GM21526 (cell line): ENCODE measurements around the gene COL23A1.

Source experiments
- ATAC-seq: cut with Tn5 transposase; IDR thresholded peaks from one replicate; pipeline ENCODE4 v1.9.1; 2021; ENCODE audit warnings: moderate library complexity; ENCODE audit not compliant: unreplicated experiment, low FRiP score

COL23A1 gene

GRCh38 chr5:178590141-178590923 is at the start of gene COL23A1:
TSS of gene COL23A1 (minus strand) at chr5:178590393.
- ATAC-seq = no peak

- no peak for ATAC-seq
Measured at GRCh38 chr5:178637356-178638074, 47.3 kb upstream of the COL23A1 start.

- no peak for ATAC-seq
Measured at GRCh38 chr5:178632285-178632684, 42.1 kb upstream of the COL23A1 start.

DNA sequence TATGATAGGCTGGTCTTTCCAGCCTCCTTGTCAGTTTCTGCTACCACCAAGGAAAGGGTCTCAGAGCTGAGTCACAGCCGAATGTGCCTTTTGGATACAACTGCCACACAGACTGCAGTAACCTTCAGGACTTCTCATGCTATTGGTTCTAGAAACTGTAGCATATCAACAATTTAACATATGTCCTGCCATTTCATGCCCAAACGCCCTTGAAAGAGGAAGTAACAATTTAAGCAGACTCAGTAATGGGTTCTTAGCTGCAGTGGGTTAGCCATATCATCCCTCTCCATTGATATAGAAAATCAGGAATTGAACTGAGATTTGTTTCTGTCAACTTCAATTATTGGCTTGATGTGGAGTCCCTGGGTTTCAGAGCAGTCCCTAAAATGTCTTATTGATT is 40.8 kb upstream of the COL23A1 start:
- no peak for ATAC-seq

- no peak for ATAC-seq
Measured at GRCh38 chr5:178630475-178630930, 40.3 kb upstream of the COL23A1 start.

DNA sequence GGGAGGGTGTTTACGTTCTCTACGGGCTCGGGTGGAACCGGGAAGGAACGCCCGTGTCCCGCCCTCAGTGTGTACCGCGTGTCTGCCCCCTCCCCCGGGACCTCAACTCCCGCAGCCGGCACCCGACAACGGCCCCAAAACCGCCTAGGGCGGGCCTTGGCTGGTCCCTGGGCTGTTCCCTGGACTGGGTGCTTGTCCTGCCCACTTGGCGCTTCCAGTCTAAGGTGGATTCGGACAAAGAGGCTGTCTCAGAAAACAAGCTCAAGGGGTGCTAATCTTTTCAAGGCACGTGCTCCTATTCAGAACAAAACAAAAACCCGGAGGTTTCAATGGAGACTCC is 37.0 kb upstream of the COL23A1 start:
- ATAC-seq = no peak

GRCh38 chr5:178626484-178627258 is 36.5 kb upstream of the COL23A1 start, which contains the start of gene CLK4:
TSS of gene CLK4 (minus strand) at chr5:178627050. CDS start at chr5:178623416, 3,634 bp downstream.
- ATAC-seq = peak; percentile 78

DNA sequence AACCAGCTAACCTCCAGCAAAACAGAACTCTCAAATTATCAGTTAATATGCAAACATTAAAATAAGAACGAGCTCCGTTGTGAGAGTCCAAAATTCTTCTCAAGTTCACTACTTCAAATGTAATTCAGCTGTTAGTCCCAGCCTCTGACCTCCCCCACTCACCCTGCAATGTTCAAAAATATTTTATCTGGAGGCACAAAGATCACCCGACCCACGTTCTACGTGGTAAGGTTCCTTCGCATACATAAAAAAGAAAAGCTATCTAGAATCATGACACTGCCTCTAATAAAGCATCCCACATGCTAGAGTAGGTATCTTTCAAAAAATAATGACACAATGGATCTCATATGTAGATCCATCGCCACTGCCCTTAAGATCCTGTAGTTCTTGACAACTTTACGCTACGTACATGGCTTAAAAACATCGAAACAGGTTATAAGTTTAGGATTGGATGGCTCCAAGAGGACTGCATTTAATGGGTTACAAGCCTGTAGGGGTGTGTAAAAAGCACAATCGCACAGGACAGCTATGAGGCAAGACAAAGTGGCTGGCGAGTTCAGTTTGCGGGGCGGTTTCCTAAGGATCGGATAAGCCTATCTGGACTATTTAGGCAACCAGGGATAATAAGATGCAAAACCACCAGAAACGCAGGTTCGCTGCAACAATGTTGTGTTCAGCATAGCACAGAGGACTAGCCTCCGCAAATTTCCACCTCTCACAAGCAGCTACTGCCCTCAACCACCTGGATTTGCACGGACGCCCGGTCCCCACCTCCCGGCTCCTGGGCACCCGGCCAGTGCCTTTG is 35.7 kb upstream of the COL23A1 start:
- ATAC-seq = peak; percentile 10

- ATAC-seq = no peak
Measured at GRCh38 chr5:178624631-178625546, 34.7 kb upstream of the COL23A1 start.

- ATAC-seq = no peak
Measured at GRCh38 chr5:178622679-178623247, 32.6 kb upstream of the COL23A1 start.

- ATAC-seq = no peak
Measured at GRCh38 chr5:178619390-178619789, 29.2 kb upstream of the COL23A1 start.

DNA sequence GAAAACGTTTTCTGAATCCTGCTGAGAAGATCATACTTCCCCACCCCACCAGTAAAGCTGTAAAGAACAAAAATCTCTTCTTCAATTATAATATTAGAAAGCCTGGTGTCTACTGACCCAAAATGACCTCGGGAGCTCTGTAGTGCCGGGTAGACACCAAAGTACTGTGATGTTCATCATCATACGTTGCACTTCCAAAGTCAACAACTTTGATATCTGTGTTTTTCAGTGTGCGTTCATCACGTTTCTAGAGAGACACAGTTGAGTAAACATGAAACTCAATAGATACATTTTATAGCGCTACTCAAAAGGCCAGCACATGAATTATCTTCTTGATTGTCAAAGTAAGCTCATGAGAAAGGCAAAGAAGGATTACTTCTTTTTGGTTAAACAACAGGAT is 22.1 kb upstream of the COL23A1 start:
- no peak for ATAC-seq

GRCh38 chr5:178606269-178606668 is 16.1 kb upstream of the COL23A1 start:
- no peak for ATAC-seq

DNA sequence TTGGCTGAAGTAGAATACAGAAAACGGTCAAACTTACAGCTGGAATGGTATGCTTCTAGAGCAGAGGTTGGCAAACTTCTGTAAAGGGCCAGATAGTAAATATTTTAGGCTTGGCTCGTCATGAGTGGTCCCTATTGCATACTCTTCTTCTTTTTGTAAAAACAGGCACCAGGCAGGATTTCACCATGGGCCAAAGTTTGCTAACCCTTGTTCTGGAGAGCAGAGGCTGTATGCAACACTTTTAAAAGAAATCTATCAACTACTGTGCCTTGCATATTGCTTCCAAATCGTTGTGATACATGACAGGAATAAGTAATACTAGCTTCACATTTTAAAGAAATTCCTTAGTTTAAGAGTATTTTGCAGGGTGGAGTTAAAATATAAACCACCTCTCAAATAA is 15.6 kb upstream of the COL23A1 start:
- ATAC-seq = no peak

GRCh38 chr5:178602752-178603151 is 12.6 kb upstream of the COL23A1 start:
- ATAC-seq = no peak

DNA sequence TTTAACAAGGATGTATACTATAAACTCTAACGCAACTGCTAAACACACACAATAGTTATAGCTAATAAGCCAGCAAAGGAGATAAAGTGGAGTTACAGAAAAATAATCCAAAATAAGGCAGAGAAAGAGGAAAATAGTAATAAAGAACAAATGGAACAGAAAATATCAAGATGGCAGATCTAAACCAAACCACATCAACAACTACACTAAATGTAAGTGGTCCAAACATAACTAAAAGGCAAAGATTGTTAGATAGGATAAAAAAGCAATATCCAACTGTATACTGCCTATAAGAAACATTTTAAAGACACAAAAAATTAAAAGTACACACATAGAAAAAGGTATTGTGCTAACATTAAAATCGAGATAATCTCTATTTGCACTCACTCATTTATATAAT is 5.6 kb upstream of the COL23A1 start:
- no peak for ATAC-seq

DNA sequence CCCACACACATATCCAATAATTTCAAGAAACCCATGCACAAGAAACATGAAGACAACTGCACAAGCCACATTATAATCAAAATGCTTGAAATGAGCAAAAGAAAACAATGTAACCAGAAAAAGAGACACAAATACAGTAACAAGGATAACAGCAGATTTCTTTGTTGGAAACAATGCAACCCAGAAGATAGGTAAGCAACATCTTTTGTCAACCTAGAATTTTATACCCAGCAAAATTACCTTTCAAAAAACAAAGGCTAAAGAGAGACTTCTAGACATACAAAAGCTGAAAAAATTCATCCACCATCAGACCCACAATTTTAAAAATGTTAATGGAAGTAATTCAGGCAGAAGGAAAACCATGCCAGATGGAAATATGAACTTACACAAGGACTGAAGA is 5.0 kb upstream of the COL23A1 start:
- no peak for ATAC-seq

DNA sequence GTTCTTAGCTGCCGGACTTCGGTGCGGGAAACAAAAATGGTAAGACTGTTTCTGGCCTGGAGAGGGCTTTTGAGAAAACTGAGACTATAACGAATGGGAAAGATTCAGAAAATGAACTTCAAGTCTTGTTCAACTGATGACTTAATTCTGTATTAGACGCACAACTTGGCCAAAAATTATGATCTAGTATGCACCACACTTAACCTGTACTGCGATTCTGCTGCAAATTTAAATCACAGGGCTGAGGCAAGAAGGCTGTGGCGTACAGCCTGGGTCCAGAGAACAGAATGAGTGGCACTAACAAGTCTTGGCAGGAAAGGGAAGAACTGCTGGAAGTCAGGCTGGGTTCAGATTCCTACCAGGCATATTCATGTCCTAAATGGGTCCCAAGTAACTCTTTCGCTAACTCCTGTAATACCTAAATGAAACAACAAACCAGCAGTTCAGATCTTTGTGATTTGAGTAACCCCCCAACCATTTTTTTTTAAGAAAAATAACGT is 781 bp upstream of the COL23A1 start:
- ATAC-seq = no peak
